ENCODE results near the gene NPR1. TPM values are rescaled to one million over a fixed set of nuclear protein-coding genes. Genes with fewer than 3 reads are reported as not detected.

Gene NPR1
- total RNA-seq: 1.9 and 9.4 TPM in 2 replicates

DNA sequence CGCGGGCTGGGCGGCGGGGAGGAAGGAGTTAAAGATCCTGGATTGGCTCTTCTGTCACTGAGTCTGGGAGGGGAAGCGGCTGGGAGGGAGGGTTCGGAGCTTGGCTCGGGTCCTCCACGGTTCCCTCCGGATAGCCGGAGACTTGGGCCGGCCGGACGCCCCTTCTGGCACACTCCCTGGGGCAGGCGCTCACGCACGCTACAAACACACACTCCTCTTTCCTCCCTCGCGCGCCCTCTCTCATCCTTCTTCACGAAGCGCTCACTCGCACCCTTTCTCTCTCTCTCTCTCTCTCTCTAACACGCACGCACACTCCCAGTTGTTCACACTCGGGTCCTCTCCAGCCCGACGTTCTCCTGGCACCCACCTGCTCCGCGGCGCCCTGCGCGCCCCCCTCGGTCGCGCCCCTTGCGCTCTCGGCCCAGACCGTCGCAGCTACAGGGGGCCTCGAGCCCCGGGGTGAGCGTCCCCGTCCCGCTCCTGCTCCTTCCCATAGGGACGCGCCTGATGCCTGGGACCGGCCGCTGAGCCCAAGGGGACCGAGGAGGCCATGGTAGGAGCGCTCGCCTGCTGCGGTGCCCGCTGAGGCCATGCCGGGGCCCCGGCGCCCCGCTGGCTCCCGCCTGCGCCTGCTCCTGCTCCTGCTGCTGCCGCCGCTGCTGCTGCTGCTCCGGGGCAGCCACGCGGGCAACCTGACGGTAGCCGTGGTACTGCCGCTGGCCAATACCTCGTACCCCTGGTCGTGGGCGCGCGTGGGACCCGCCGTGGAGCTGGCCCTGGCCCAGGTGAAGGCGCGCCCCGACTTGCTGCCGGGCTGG, at the start of gene NPR1:
Gene NPR1, plus strand, starts transcription at position 170 of the 818 bp plus-strand sequence. Its CDS starts 421 bp downstream, at position 591.

DNA sequence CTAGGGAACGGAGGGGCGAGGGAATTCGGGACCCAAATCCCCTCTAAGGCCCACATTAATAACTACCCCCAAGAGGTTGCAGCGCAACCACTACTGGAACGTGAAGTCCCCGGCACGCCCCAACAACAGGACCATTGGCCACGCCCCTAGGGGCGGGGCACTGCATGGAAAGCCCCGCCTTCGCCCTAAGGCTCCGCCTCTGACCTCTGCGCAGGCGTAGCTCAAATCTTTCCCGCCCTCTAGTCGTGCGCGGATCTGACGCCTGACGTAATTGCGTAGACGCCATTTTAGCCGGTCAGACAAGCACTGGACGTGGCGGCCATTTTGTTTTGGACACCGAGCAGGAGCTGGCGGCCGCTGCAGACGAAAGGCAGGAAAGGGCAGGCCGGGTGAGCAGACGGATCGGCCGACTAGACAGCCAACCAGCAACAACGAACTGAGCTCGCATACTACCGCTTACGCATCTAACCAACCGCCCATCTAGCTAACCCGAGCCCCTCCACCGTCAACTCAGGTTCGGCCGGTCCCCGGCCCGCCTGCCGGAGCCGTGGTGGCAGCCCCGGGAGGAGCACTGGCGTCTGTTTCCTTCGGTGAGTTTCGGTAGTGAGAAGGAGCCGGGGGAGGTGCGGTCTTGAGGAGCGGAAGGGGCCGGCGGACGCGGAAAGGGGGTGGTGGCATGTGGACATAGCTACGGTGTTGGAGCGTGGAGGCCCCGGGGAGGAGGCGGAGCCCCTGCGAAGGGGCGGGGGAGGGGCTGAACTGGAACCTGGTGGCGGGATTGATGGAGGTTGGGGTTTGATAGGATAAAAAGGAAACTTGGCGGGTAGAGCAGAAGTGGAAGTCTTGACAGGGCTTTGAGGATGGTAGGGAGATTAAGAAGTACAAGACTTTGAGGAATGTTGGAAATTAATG, 44.5 kb upstream of the NPR1 start, which contains the start of gene CHTOP:
Gene CHTOP, plus strand, starts transcription at position 313 of the 912 bp plus-strand sequence. CDS start 2,523 bp downstream, outside the sequence.

DNA sequence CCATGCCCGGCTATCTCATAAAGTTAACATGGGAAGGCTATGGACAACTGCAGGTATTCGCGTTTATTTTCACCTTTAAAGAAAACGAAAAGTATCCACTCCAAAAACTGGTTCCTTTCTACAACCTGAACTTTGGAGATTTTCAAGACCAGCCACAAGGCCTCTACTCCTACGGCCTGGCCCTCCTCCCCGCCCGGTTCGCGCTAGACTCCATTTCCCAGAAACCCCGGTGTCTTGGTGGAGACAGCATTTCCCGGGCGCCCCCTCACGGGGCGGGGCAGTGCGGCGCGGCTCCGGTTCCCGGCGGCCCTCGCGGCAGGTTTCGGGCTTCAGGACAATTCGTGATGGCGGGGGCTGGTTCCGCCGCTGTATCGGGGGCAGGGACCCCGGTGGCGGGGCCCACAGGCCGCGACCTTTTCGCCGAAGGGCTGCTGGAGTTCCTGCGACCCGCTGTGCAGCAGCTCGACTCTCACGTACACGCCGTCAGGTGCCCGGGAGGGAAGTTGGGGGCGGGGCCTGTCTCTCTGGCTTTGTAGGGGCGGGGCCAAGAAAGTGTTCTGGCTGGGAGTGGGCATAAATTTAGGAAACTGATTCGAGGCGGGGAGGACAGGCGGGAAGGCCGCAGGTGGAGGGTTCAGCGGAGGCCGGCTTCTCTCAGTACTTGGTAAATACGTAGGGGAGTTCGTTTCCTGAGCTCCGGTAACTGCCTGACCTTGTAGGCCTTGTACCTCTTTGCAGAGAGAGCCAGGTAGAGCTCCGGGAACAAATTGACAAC, 19.9 kb upstream of the NPR1 start, which contains the start of gene SNAPIN:
Gene SNAPIN, plus strand, starts transcription at position 304 of the 775 bp plus-strand sequence. Its CDS starts 41 bp downstream, at position 345.

DNA sequence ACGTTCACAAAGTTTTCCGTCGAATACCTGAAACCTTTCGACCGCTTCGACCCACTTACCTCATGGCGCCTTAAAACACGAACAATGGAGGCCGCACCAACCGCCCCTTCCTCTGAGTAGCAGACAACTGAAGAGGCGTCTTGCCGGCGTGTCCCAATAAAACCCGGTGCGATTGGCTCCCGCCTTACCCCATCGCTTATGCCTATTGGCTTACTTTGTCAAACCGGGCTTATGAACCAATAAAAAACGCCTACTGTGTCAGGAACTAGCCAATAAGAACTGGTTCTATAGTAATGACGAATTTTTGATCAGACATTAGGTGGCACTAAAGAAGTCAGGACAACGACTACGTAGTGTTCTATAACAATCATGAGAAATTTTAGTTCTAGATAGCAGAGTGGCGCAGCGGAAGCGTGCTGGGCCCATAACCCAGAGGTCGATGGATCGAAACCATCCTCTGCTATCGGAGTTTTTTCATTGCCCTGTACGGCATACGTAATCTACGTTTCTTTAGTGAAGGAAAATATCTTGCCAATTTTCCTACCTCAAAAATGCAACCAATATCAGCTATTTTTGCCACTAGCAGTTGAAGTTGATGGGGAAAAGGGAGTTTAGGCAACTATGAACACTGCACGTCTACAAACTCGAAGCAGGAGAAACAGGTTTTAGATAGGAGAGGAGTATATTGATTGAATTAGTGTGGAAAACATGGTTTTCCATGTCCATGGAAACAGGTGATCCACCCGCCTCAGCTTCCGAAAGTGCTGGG, 7.4 kb upstream of the NPR1 start, which contains the start of gene ILF2:
Gene ILF2, minus strand, starts transcription at position 135 of the 769 bp plus-strand sequence. Its CDS starts 71 bp downstream, at position 64.

DNA sequence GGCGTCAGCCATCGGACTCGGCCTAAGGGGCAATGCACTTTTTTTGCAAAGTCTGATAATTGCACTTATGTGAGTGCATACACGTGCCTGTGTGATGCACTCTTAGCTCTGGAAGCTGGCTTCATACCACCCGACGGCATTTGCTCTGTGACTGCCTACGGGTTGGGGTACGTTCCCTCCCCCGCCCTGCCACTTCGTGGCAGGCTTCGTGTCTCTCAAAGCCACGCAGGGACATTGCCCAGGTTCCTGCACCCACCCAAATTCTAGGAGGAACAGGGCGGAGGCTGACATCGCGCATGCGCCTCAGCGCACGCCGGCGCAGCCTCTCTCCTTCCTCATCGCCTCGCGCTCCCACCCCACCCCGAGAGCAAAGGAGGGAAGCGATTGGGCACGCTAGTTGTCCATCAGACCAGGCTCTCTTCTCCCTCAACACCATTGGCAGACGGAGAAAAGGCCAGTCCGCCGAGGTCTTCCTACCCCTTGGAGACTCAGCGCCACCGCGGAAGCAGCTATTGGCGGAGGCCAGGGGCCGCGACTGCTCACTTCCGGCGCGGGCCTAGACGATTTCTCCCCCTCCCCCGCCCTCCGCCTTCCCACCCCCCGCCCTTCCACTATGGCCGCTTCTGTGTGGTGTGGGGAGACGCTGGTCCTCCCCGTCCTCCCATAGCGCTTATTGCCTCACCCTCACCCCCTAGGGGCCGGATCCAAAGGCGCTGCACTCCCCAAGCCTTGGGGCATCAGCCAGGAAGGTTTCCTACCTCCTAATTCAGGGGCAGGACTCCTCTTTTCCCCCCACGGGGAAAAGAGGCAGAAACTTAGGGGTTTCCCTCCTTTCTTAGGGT, 49.2 kb downstream of the NPR1 start, which contains the start of gene INTS3:
Gene INTS3, plus strand, starts transcription at position 588 of the 842 bp plus-strand sequence. CDS start 585 bp downstream, outside the sequence.

Other genes with a start within 250 kb of the NPR1 start
- gene S100A7, start 218.0 kb upstream of the NPR1 start, total RNA-seq: not detected in 2 replicates
- gene S100A6, start 142.7 kb upstream of the NPR1 start, total RNA-seq: 4,155 and 5,808 TPM in 2 replicates
- gene S100A5, start 137.8 kb upstream of the NPR1 start, total RNA-seq: 0.77 TPM in 1 of 2 replicates, not detected in the other
- 471 and 540 TPM in 2 replicates for gene S100A4, start 132.9 kb upstream of the NPR1 start, total RNA-seq
- gene S100A3, start 129.4 kb upstream of the NPR1 start, total RNA-seq: 4.3 and 9.6 TPM in 2 replicates
- gene S100A2, start 112.8 kb upstream of the NPR1 start, total RNA-seq: 3.6 and 3.8 TPM in 2 replicates
- gene S100A16, start 65.6 kb upstream of the NPR1 start, total RNA-seq: 140 and 155 TPM in 2 replicates
- 0.47 and 2.1 TPM in 2 replicates for gene S100A14, start 62.4 kb upstream of the NPR1 start, total RNA-seq
- gene S100A13, start 51.2 kb upstream of the NPR1 start, total RNA-seq: 275 and 496 TPM in 2 replicates
- gene S100A1, start 50.3 kb upstream of the NPR1 start, total RNA-seq: 0.63 TPM in 1 of 2 replicates, not detected in the other
- 20.6 and 25.7 TPM in 2 replicates for gene CHTOP, start 44.6 kb upstream of the NPR1 start, total RNA-seq
- gene SNAPIN, start 20.0 kb upstream of the NPR1 start, total RNA-seq: 42.7 and 50.9 TPM in 2 replicates
- gene ILF2, start 7.7 kb upstream of the NPR1 start, total RNA-seq: 140 and 148 TPM in 2 replicates
- 28.5 and 32.1 TPM in 2 replicates for gene INTS3, start 49.4 kb downstream of the NPR1 start, total RNA-seq
- gene SLC27A3, start 96.7 kb downstream of the NPR1 start, total RNA-seq: 27.6 and 50.1 TPM in 2 replicates
- 2.7 TPM in 2 replicates for gene GATAD2B, start 244.3 kb downstream of the NPR1 start, total RNA-seq